A673 (cell line): Measurements from ENCODE around the gene AXDND1.

ENCODE experiments used
- CTCF ChIP-seq: fragments of 300-800, 200-600 bp; sonication (generic); conservative IDR thresholded peaks from 2 replicates; pipeline ENCODE4 v1.5.1; 2017; ENCODE audit warnings: low read depth, mild to moderate bottlenecking, antibody characterized with exemption, low read length, moderate library complexity, mixed read lengths
- EZH2 ChIP-seq: fragments of 200-600 bp; sonication (generic); IDR thresholded peaks from 2 replicates; pipeline ENCODE4 v1.6.1; 2017; ENCODE audit warnings: borderline replicate concordance, low read depth, mild to moderate bottlenecking, mixed read lengths, antibody characterized with exemption, low read length; ENCODE audit not compliant: poor library complexity, severe bottlenecking

- TF ChIP-seq CTCF (no peak), EZH2 (no peak)
Observed at GRCh38 chr1:179493323-179493722, 127.6 kb downstream of the AXDND1 start.
